Esophagus muscularis mucosa (tissue), 4 donors: ENCODE results near the gene UBA7.

Source experiments
- CTCF ChIP-seq, 3 experiments: fragments of 200-600 bp in 2 of 3; fragments of 450-650 bp in 1 of 3; sonication (generic) in 2 of 3; IDR thresholded peaks; one replicate each; pipeline ENCODE4 v1.5.1; 2017 to 2019; ENCODE audit warnings: antibody characterized with exemption in 3 of 3, mild to moderate bottlenecking in 2 of 3, moderate library complexity in 1 of 3
- EP300 ChIP-seq: sonication (generic); formaldehyde crosslinking; IDR thresholded peaks from one replicate; pipeline ENCODE4 v1.6.1; 2017; ENCODE audit warnings: antibody characterized with exemption
- POLR2A ChIP-seq: fragments of 450-650 bp; IDR thresholded peaks from one replicate; pipeline ENCODE4 v1.6.1; 2017; ENCODE audit warnings: antibody characterized with exemption, moderate library complexity, mild to moderate bottlenecking, low read depth

GRCh38 chr3:49804141-49805041 lies 9.4 kb downstream of the UBA7 start:
- TF ChIP-seq CTCF (IDR thresholded peaks at IDR 0.05) (no peak), EP300 (no peak), POLR2A (no peak)
